HepG2 (cell line): ENCODE results near the gene MAP3K20.

Source experiments
- EP300 ChIP-seq, 3 experiments: sonication (generic) in 1 of 3; formaldehyde crosslinking in 1 of 3; IDR thresholded peaks; 2 replicates each; pipeline versions ENCODE4 v1.5.1 to v1.6.1; 2011 to 2020; ENCODE audit warnings: low read depth in 2 of 3, low read length in 2 of 3, borderline replicate concordance in 1 of 3, improper control_type of control experiment in 1 of 3, mild to moderate bottlenecking in 1 of 3, missing genetic modification reagents in 1 of 3, moderate library complexity in 1 of 3
- MTA3 ChIP-seq: sonication (generic); formaldehyde crosslinking; IDR thresholded peaks from 2 replicates; pipeline ENCODE4 v1.4.0; 2020; ENCODE audit warnings: missing genetic modification reagents
- RCOR2 ChIP-seq: IDR thresholded peaks from 2 replicates; pipeline ENCODE4 v1.6.1; 2016; ENCODE audit warnings: missing biosample characterization, missing genetic modification reagents
- ZNF260 ChIP-seq: sonication (generic); formaldehyde crosslinking; IDR thresholded peaks from 2 replicates; pipeline ENCODE4 v1.4.0; 2020; ENCODE audit warnings: missing genetic modification reagents, low read depth, mild to moderate bottlenecking, borderline replicate concordance
- ZNF615 ChIP-seq: sonication (generic); formaldehyde crosslinking; IDR thresholded peaks from 2 replicates; pipeline ENCODE4 v1.5.0; 2020; ENCODE audit warnings: mild to moderate bottlenecking, missing genetic modification reagents, borderline replicate concordance
- TF ChIP-seq, protein P1 (sequence below): sonication (generic); formaldehyde crosslinking; IDR thresholded peaks from 2 replicates; pipeline ENCODE4 v1.8.0; 2022; ENCODE audit warnings: missing genetic modification reagents, mild to moderate bottlenecking, moderate library complexity, borderline replicate concordance

DNA sequence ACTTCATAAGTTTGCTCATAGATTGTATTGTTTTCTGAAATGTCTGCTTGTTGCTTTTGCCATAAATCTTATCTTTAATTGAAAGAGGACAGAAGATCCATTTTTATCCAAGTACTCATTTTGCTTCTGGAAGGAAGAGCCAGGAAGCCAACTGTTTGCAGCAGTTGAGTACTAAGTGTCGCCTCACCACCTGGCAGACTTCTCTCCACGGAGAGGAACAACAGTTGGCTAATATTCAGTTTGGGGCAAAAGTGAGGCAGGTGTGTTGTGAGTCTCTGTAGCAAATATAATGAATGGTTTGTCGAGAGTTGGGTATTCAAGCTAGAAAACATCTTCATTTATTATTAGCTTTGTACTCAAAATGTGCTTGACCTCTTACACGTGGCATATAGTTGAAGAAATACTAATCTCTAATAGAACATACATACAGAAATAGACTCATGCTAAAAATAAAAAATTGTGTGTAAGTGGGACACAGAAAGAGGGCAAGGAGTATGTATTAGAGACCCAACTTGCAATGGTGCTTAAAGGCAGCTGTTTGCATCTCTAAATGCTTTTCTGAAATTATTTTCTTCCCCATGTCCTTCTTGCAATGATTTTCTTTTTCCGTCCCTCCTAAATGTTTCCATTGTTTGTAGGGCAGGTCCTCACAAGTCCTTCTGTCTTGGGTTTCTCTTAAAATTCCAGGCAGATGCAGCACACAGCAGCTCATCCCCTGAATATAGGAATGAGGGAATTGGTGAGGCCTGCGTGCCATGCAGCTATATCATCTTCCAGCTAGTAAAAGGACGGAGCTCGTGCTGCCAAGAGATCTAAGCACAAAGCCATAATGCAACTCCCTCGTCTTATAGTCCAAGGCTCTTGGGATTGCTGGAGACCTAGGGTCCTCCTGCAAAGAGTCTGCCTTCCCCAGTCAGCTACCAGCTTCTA, 44.8 kb upstream of the MAP3K20 start:
- no peak for TF ChIP-seq ZNF615 (CRISPR knock-in tag)
- no peak for TF ChIP-seq RCOR2 (CRISPR knock-in tag)
- no peak for TF ChIP-seq EP300 (IDR thresholded peaks at IDR 0.05; ENCODE audit: low read depth in 2 of 2, low read length in 2 of 2)
- TF ChIP-seq EP300 (CRISPR knock-in tag; IDR thresholded peaks at IDR 0.05; ENCODE audit: borderline replicate concordance) = no peak
- TF ChIP-seq, protein P1, sequence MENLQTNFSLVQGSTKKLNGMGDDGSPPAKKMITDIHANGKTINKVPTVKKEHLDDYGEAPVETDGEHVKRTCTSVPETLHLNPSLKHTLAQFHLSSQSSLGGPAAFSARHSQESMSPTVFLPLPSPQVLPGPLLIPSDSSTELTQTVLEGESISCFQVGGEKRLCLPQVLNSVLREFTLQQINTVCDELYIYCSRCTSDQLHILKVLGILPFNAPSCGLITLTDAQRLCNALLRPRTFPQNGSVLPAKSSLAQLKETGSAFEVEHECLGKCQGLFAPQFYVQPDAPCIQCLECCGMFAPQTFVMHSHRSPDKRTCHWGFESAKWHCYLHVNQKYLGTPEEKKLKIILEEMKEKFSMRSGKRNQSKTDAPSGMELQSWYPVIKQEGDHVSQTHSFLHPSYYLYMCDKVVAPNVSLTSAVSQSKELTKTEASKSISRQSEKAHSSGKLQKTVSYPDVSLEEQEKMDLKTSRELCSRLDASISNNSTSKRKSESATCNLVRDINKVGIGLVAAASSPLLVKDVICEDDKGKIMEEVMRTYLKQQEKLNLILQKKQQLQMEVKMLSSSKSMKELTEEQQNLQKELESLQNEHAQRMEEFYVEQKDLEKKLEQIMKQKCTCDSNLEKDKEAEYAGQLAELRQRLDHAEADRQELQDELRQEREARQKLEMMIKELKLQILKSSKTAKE (CRISPR knock-in tag) = no peak
- no peak for TF ChIP-seq ZNF260
- TF ChIP-seq MTA3 (CRISPR knock-in tag) = no peak
